ENCODE results near the gene UBXN7. TPM values are rescaled to one million over a fixed set of nuclear protein-coding genes. Genes with fewer than 3 reads are reported as not detected.
"Not testable (repeated sequence)": the region's sequence is repeated elsewhere in the genome, so short reads cannot be mapped to it uniquely, and the experiment has no call there.

The UBXN7 gene
- total RNA-seq, 1 donor from 2014 or later, result 82.7 TPM

DNA sequence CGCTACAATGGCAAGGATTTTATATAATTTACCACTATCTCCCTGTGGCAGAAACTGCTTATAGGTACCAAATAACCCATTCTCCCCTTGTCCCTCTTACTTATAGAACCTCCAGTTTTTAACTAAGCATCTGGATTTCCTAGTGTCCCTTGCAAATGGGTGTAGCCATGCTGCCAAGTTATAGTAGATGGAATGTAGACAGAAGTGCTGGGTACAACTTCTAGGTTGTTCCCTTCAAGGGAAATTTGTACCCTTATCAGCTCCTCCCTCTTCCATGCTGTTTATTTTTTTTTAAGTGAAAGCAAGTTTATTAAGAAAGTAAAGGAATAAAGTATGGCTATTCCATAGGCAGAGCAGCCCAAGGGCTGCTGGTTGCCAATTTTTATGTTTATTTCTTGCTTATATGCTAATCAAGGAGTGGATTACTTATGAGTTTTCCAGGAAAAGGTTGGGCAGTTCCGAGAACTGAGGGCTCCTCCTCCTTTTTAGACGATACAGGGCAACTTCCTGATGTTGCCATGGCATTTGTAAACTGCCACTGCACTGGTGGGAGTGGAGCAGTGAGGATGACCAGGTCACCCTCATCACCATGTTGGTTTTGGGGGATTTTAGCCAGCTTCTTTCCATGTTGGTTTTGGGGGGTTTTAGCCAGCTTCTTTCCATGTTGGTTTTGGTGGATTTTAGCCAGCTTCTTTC lies 53.9 kb downstream of the UBXN7 start:
- DNase-seq (ENCODE audit: low read depth, low spot score), result no peak
- Mint-ChIP-seq H3K4me1 (no peaks in the 10 kb centered on the region), H3K27me3 (ENCODE audit: low read depth) (no peaks in the 10 kb centered on the region), H3K4me3 (no peak overlapping the region), H3K36me3 (ENCODE audit: low read depth) (peaks cover 36% of the 10 kb centered on the region), H3K27ac (ENCODE audit: unreplicated experiment) (no peak overlapping the region), H3K9me3 (peaks cover 3% of the 10 kb centered on the region)
- TF ChIP-seq, protein P1, sequence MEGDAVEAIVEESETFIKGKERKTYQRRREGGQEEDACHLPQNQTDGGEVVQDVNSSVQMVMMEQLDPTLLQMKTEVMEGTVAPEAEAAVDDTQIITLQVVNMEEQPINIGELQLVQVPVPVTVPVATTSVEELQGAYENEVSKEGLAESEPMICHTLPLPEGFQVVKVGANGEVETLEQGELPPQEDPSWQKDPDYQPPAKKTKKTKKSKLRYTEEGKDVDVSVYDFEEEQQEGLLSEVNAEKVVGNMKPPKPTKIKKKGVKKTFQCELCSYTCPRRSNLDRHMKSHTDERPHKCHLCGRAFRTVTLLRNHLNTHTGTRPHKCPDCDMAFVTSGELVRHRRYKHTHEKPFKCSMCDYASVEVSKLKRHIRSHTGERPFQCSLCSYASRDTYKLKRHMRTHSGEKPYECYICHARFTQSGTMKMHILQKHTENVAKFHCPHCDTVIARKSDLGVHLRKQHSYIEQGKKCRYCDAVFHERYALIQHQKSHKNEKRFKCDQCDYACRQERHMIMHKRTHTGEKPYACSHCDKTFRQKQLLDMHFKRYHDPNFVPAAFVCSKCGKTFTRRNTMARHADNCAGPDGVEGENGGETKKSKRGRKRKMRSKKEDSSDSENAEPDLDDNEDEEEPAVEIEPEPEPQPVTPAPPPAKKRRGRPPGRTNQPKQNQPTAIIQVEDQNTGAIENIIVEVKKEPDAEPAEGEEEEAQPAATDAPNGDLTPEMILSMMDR (conservative IDR thresholded peaks at IDR 0.05), result no peak

DNA sequence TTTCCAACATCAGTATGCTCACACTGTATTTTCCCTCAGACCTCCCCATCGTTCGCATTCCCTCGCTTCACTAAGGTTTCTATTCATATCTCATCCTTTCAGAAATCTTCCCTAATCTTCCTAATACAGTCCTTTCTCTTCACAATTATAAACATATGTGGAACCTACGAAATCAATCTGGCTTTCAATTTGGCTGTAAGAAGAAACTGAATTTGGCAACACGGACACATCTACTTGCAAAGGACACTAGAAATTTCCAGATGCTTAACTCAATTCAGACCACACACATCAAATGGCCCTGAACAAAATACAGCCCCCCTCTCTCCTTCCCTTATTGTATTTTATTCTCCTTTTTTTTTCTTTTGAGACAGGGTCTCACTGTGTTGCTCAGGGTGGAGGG lies 54.9 kb downstream of the UBXN7 start:
- no peaks in the 10 kb centered on the region for H3K27me3 Mint-ChIP-seq (ENCODE audit: low read depth)
- peak overlapping the region; percentile 51 for H3K27ac Mint-ChIP-seq (ENCODE audit: unreplicated experiment)
- H3K4me3 Mint-ChIP-seq, result no peak overlapping the region
- TF ChIP-seq, protein P1 (conservative IDR thresholded peaks at IDR 0.05), result no peak
- no peaks in the 10 kb centered on the region for H3K4me1 Mint-ChIP-seq
- no peaks in the 10 kb centered on the region for H3K9me3 Mint-ChIP-seq
- H3K36me3 Mint-ChIP-seq (ENCODE audit: low read depth), result peaks cover 29% of the 10 kb centered on the region
- DNase-seq (ENCODE audit: low read depth, low spot score), result no peak

DNA sequence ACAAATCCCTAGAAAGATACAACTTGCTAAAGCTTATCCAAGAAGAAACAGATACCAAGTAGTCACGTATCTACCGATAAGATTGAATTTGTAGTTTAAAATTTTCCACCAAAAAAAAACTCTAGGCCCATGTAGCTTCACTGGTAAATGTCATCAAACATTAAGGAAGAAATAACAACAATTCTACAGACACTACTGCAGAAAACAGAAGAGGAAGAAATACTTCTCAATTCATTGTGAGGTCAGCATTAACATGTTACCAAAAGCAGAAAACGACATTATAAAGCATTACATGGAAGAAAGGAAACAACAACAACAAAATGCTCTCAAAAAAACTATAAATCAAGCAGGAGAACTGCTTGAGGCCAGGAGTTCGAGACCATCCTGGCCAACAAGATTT lies 66.5 kb downstream of the UBXN7 start:
- no peaks in the 10 kb centered on the region for H3K4me1 Mint-ChIP-seq
- H3K4me3 Mint-ChIP-seq, result no peak overlapping the region
- TF ChIP-seq, protein P1 (conservative IDR thresholded peaks at IDR 0.05), result no peak
- peaks cover 12% of the 10 kb centered on the region for H3K36me3 Mint-ChIP-seq (ENCODE audit: low read depth)
- no peak overlapping the region for H3K27ac Mint-ChIP-seq (ENCODE audit: unreplicated experiment)
- no peak for DNase-seq (ENCODE audit: low read depth, low spot score)
- H3K27me3 Mint-ChIP-seq (ENCODE audit: low read depth), result no peaks in the 10 kb centered on the region
- no peaks in the 10 kb centered on the region for H3K9me3 Mint-ChIP-seq

DNA sequence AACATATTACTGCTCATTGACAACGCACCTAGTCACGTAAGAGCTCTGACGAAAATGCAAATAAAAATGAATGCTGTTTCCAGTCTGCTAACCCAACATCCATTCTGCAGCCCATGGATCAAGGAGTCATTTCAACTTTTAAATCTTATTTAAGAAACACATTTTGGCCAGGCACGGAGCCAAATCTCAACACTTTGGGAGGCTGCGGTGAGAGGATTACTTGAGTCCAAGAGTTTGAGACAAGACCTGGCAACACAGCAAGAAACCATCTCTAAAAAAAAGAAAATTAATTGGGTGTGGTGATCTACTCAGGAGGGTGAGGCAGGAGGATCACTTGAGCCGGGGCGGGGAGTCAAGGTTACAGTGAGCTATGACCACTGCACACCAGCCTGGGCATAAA lies 71.6 kb downstream of the UBXN7 start:
- Mint-ChIP-seq H3K4me1 (no peaks in the 10 kb centered on the region), H3K4me3 (no peak overlapping the region), H3K27me3 (ENCODE audit: low read depth) (no peaks in the 10 kb centered on the region), H3K27ac (ENCODE audit: unreplicated experiment) (no peak overlapping the region), H3K36me3 (ENCODE audit: low read depth) (peaks cover 27% of the 10 kb centered on the region), H3K9me3 (no peaks in the 10 kb centered on the region)
- TF ChIP-seq, protein P1 (conservative IDR thresholded peaks at IDR 0.05), result no peak
- no peak for DNase-seq (ENCODE audit: low read depth, low spot score)

DNA sequence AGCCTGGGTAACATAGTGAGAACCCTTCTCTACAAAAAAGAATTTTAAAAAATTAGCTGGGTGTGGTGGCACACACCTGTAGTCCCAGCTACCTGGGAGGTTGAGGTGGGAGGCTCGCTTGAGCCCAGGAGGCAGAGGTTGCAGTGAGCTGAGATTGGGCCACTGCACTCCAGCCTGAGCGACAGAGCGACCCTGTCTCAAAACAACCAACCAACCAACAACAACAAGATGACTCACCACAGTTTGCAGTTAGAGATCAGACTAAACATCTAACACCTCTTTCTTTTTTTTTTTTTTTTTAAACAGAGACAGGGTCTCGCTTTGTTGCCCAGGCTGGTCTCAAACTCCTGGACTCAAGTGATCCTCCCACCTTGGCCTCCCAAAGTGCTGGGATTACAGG lies 73.7 kb downstream of the UBXN7 start:
- peaks cover 31% of the 10 kb centered on the region for H3K36me3 Mint-ChIP-seq (ENCODE audit: low read depth)

DNA sequence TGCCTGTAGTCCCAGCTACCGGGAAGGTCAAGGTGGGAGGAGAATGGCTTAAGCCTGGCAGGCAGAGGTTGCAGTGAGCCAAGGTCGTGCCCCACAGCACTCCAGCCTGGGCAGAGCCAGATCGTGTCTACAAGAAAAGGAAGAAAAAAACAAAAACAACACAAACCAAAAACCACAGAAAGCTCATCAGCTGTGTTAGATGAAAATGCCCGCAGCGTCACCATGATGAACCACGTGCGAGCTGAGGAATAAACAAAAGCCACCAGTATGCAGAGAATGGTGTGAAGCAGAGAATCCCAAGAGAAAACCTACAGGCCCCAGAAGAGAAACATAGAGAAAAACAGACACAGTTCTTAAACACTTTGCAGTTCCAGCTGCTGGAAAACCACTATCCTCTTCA lies 74.3 kb downstream of the UBXN7 start:
- H3K27me3 Mint-ChIP-seq (ENCODE audit: low read depth), result no peaks in the 10 kb centered on the region
- peaks cover 33% of the 10 kb centered on the region for H3K36me3 Mint-ChIP-seq (ENCODE audit: low read depth)
- no peak for DNase-seq (ENCODE audit: low read depth, low spot score)
- TF ChIP-seq, protein P1 (conservative IDR thresholded peaks at IDR 0.05), result no peak
- H3K4me3 Mint-ChIP-seq, result no peak overlapping the region
- no peaks in the 10 kb centered on the region for H3K4me1 Mint-ChIP-seq
- no peaks in the 10 kb centered on the region for H3K9me3 Mint-ChIP-seq
- H3K27ac Mint-ChIP-seq (ENCODE audit: unreplicated experiment), result no peak overlapping the region

More for the DNA sequence above, 73.7 kb downstream of the UBXN7 start:
- H3K27me3 Mint-ChIP-seq (ENCODE audit: low read depth); H3K9me3 Mint-ChIP-seq; H3K27ac Mint-ChIP-seq (ENCODE audit: unreplicated experiment); H3K4me3 Mint-ChIP-seq; DNase-seq (ENCODE audit: low read depth, low spot score); H3K4me1 Mint-ChIP-seq: not testable (repeated sequence)
